HG02610 (cell line): ENCODE results near the gene ABLIM3.
"Not testable (repeated sequence)": the region's sequence is repeated elsewhere in the genome, so short reads cannot be mapped to it uniquely, and the experiment has no call there.

Experiments used
- ATAC-seq: cut with Tn5 transposase; IDR thresholded peaks from one replicate; pipeline ENCODE4 v1.9.1; 2021; ENCODE audit warnings: mild to moderate bottlenecking, moderate library complexity; ENCODE audit not compliant: unreplicated experiment

The ABLIM3 gene

GRCh38 chr5:149251546-149251945, 110.3 kb downstream of the ABLIM3 start:
- no peak for ATAC-seq

- ATAC-seq, result no peak
Observed at GRCh38 chr5:149254506-149254905, 113.2 kb downstream of the ABLIM3 start.

- ATAC-seq, result no peak
Observed at GRCh38 chr5:149256451-149256850, 115.2 kb downstream of the ABLIM3 start.

GRCh38 chr5:149257131-149257530, 115.8 kb downstream of the ABLIM3 start:
- no peak for ATAC-seq

- no peak for ATAC-seq
Observed at GRCh38 chr5:149257889-149258705, 116.8 kb downstream of the ABLIM3 start.

- ATAC-seq, result no peak
Observed at GRCh38 chr5:149260761-149261160, 119.5 kb downstream of the ABLIM3 start.

- no peak for ATAC-seq
Observed at GRCh38 chr5:149261246-149261645, 120.0 kb downstream of the ABLIM3 start.

GRCh38 chr5:149262315-149262714, 121.0 kb downstream of the ABLIM3 start:
- no peak for ATAC-seq

GRCh38 chr5:149264439-149265067, 123.3 kb downstream of the ABLIM3 start:
- no peak for ATAC-seq

- no peak for ATAC-seq
Observed at GRCh38 chr5:149265068-149265465, 123.8 kb downstream of the ABLIM3 start.

GRCh38 chr5:149265597-149265996, 124.3 kb downstream of the ABLIM3 start:
- no peak for ATAC-seq

- no peak for ATAC-seq
Observed at GRCh38 chr5:149267241-149267973, 126.1 kb downstream of the ABLIM3 start.

- ATAC-seq, result no peak
Observed at GRCh38 chr5:149268928-149269557, 127.8 kb downstream of the ABLIM3 start.

GRCh38 chr5:149271195-149271715, 130.0 kb downstream of the ABLIM3 start:
- no peak for ATAC-seq

GRCh38 chr5:149271716-149272563, 130.6 kb downstream of the ABLIM3 start, which contains the start of gene AFAP1L1:
TSS of gene AFAP1L1 (plus strand) at chr5:149271859. CDS start at chr5:149271969, 110 bp downstream.
- no peak for ATAC-seq

GRCh38 chr5:149272781-149273180, 131.5 kb downstream of the ABLIM3 start:
- not testable (repeated sequence) for ATAC-seq

GRCh38 chr5:149273237-149273636, 131.9 kb downstream of the ABLIM3 start:
- ATAC-seq, result no peak

GRCh38 chr5:149273950-149274349, 132.7 kb downstream of the ABLIM3 start:
- no peak for ATAC-seq

GRCh38 chr5:149274939-149275338, 133.6 kb downstream of the ABLIM3 start:
- no peak for ATAC-seq

GRCh38 chr5:149277801-149278200, 136.5 kb downstream of the ABLIM3 start:
- ATAC-seq, result no peak
